Retinal pigment epithelial cell (primary cell): ENCODE data around the gene UBE2QL1.

Experiments used
- DNase-seq: peaks from one replicate; pipeline ENCODE4 v3.0.0-alpha.2; 2010; ENCODE audit warnings: low read depth
- H3K4me3 ChIP-seq: 2 replicates; pipeline ENCODE4 v1.5.1; 2011; ENCODE audit warnings: mild to moderate bottlenecking, low read length, control low read depth, moderate library complexity
- CTCF ChIP-seq: conservative IDR thresholded peaks from 2 replicates; pipeline ENCODE4 v1.5.1; 2011; ENCODE audit warnings: low read depth, low read length, control low read depth, inconsistent platforms

The UBE2QL1 gene

GRCh38 chr5:6439588-6440550, 8.8 kb upstream of the UBE2QL1 start:
- H3K4me3 ChIP-seq: no peak overlapping the region
- DNase-seq: no peak
- TF ChIP-seq CTCF: no peak

GRCh38 chr5:6442333-6442732, 6.3 kb upstream of the UBE2QL1 start:
- H3K4me3 ChIP-seq: no peak overlapping the region
- TF ChIP-seq CTCF: no peak

GRCh38 chr5:6443326-6443725, 5.3 kb upstream of the UBE2QL1 start:
- TF ChIP-seq CTCF: no peak
- no peak for DNase-seq
- no peak overlapping the region for H3K4me3 ChIP-seq

More at GRCh38 chr5:6442333-6442732, 6.3 kb upstream of the UBE2QL1 start:
- no peak for DNase-seq

GRCh38 chr5:6446042-6446441, 2.6 kb upstream of the UBE2QL1 start:
- no peak for TF ChIP-seq CTCF
- H3K4me3 ChIP-seq: no peak overlapping the region
- DNase-seq: no peak

GRCh38 chr5:6446626-6447309, 1.9 kb upstream of the UBE2QL1 start:
- no peak for DNase-seq
- H3K4me3 ChIP-seq: no peak overlapping the region
- no peak for TF ChIP-seq CTCF

- no peak for TF ChIP-seq CTCF
Measured at GRCh38 chr5:6447384-6448140, 1.1 kb upstream of the UBE2QL1 start.

More at GRCh38 chr5:6447384-6448140, 1.1 kb upstream of the UBE2QL1 start:
- no peak overlapping the region for H3K4me3 ChIP-seq
- DNase-seq: no peak
